GM12878 (cell line): Measurements from ENCODE around the gene NINL. TPM values are rescaled to one million over a fixed set of nuclear protein-coding genes. Genes with fewer than 3 reads are reported as not detected.

Experiments
- ATAC-seq: fragments of 200-7000 bp; cut with Tn5 transposase; 3 replicates; pipeline ENCODE4 v1.9.1; 2020; ENCODE audit warnings: mild to moderate bottlenecking, moderate library complexity
- BruUV-seq: library from RNA; stranded (reverse); fragments of 400-500 nt; replicated peaks from 2 replicates; lab custom pipeline; 2021; lab: Mats Ljungman, UMichigan
- CTCF ChIA-PET: fragments of 300-600 bp; sonication (Branson Sonifier 250); formaldehyde crosslinking; extraction: SDS; loops from one replicate; lab custom pipeline; 2021; ENCODE audit warnings: inconsistent platforms; lab: Yijun Ruan, JAX
- POLR2A ChIA-PET: fragments of 350-600 bp; formaldehyde crosslinking; extraction: SDS; loops from one replicate; lab custom pipeline; 2021; ENCODE audit warnings: inconsistent platforms; lab: Charles Lee
- RAD21 ChIA-PET: fragments of 300-600 bp; sonication (Branson Sonifier 250); formaldehyde crosslinking; loops from one replicate; lab custom pipeline; 2023; ENCODE audit warnings: antibody characterized with exemption; ENCODE audit not compliant: unreplicated experiment; lab: Charles Lee
- SMC1A ChIA-PET: fragments of 300-600 bp; sonication (Branson Sonifier 250); formaldehyde crosslinking; loops from one replicate; lab custom pipeline; 2023; ENCODE audit not compliant: unreplicated experiment, uncharacterized antibody; lab: Charles Lee
- DNase-seq: peaks from one replicate; pipeline ENCODE4 v3.0.0-alpha.2; 2011; ENCODE audit warnings: low read depth, low spot score
- FAIRE-seq: peaks from 3 replicates; lab custom pipeline; 2011; peaks lifted over from hg19 to GRCh38; lab: Jason Lieb, UNC
- H2AFZ ChIP-seq: 2 replicates; pipeline ENCODE4 v1.6.0; 2011; ENCODE audit warnings: low read depth, low read length, control low read depth; ENCODE audit not compliant: control insufficient read depth
- H3K27ac ChIP-seq: 2 replicates; pipeline ENCODE4 v1.5.1; 2011; ENCODE audit warnings: control low read depth; ENCODE audit not compliant: control insufficient read depth, insufficient read depth
- H3K27me3 ChIP-seq, 2 experiments: replicated peaks in 1 of 2; 2 replicates each; pipeline versions ENCODE4 v1.6.0 to v1.6.1; 2011; ENCODE audit warnings: low read length in 1 of 2; ENCODE audit not compliant: control insufficient read depth in 2 of 2, insufficient read depth in 2 of 2
- H3K36me3 ChIP-seq, 2 experiments: 2 replicates each; pipeline ENCODE4 v1.5.1; 2011; ENCODE audit warnings: low read length in 1 of 2; ENCODE audit not compliant: control insufficient read depth in 2 of 2, insufficient read depth in 2 of 2
- H3K4me1 ChIP-seq: 2 replicates; pipeline ENCODE4 v1.6.1; 2011; ENCODE audit warnings: mild to moderate bottlenecking, low read length, moderate library complexity, mixed read lengths; ENCODE audit not compliant: control insufficient read depth, insufficient read depth
- H3K4me2 ChIP-seq: 2 replicates; pipeline ENCODE4 v1.6.0; 2011; ENCODE audit warnings: control low read depth; ENCODE audit not compliant: control insufficient read depth, insufficient read depth
- H3K4me3 ChIP-seq: fragments of 200-600 bp; sonication (generic); 2 replicates; pipeline ENCODE4 v1.5.1; 2016
- H3K79me2 ChIP-seq: 2 replicates; pipeline ENCODE4 v1.6.0; 2011; ENCODE audit warnings: low read length; ENCODE audit not compliant: control insufficient read depth, insufficient read depth
- H3K9ac ChIP-seq: 2 replicates; pipeline ENCODE4 v1.8.0; 2011; ENCODE audit warnings: low read length, control low read depth, mixed read lengths; ENCODE audit not compliant: control insufficient read depth, insufficient read depth
- H3K9me3 ChIP-seq: replicated peaks from 3 replicates; pipeline ENCODE4 v1.5.1; 2011; ENCODE audit warnings: mild to moderate bottlenecking, low read length; ENCODE audit not compliant: control insufficient read depth, insufficient read depth
- H4K20me1 ChIP-seq: 2 replicates; pipeline ENCODE4 v1.6.0; 2011; ENCODE audit not compliant: control insufficient read depth, insufficient read depth
- ASH2L ChIP-seq: fragments of 300-600, 200-600 bp; sonication (generic); IDR thresholded peaks from 2 replicates; pipeline ENCODE4 v1.6.1; 2017; ENCODE audit warnings: low read depth, mild to moderate bottlenecking, borderline replicate concordance
- CBX3 ChIP-seq: fragments of 200-600 bp; sonication (generic); IDR thresholded peaks from 2 replicates; pipeline ENCODE4 v1.6.1; 2016; ENCODE audit warnings: low read depth, borderline replicate concordance
- CHD4 ChIP-seq: fragments of 200-600 bp; sonication (generic); IDR thresholded peaks from 2 replicates; pipeline ENCODE4 v1.6.1; 2016; ENCODE audit warnings: mild to moderate bottlenecking
- FOXM1 ChIP-seq: IDR thresholded peaks from 2 replicates; pipeline ENCODE4 v1.6.1; 2012; ENCODE audit warnings: low read depth, mild to moderate bottlenecking, inconsistent platforms, low read length, moderate library complexity
- KAT2A ChIP-seq: conservative IDR thresholded peaks from 2 replicates; pipeline ENCODE4 v1.6.1; 2011; ENCODE audit warnings: low read depth, low read length; ENCODE audit not compliant: control insufficient read depth
- NFXL1 ChIP-seq: fragments of 450-650 bp; IDR thresholded peaks from 2 replicates; pipeline ENCODE4 v1.6.1; 2017; ENCODE audit warnings: antibody characterized with exemption, mild to moderate bottlenecking, borderline replicate concordance
- RFX5 ChIP-seq: IDR thresholded peaks from 2 replicates; pipeline ENCODE4 v1.6.1; 2011; ENCODE audit warnings: low read depth, low read length, improper control_type of control experiment
- SMAD5 ChIP-seq: IDR thresholded peaks from 2 replicates; pipeline ENCODE4 v1.6.1; 2016; ENCODE audit warnings: antibody characterized with exemption, low read depth
- SREBF2 ChIP-seq: IDR thresholded peaks from 2 replicates; pipeline ENCODE4 v1.6.1; 2012; ENCODE audit warnings: mild to moderate bottlenecking, low read length
- YBX1 ChIP-seq: fragments of 450-650 bp; IDR thresholded peaks from 2 replicates; pipeline ENCODE4 v1.6.1; 2016; ENCODE audit warnings: antibody characterized with exemption
- WGBS: methylation state at CpG from one replicate; pipeline ENCODE4 v1.1.6; 2016; ENCODE audit warnings: low lambda C conversion rate; ENCODE audit not compliant: insufficient replicate concordance, insufficient coverage; ENCODE audit errors: missing lambda C conversion rate; 5-methylcytosine and 5-hydroxymethylcytosine counted together
- in situ Hi-C: fragments of 300-500 bp; cut with MboI; formaldehyde crosslinking; loops from 9 replicates; pipeline ENCODE4 v1.14.3; 2018; ENCODE audit warnings: mixed read lengths
- intact Hi-C: fragments of 100-400 bp; cut with micrococcal nuclease; formaldehyde crosslinking; loops from one replicate; pipeline ENCODE4 v1.14.2; 2022; ENCODE audit not compliant: unreplicated experiment
- polyA plus RNA-seq, 11 experiments: library from polyadenylated mRNA; depleted of rRNA in 4 of 11; unstranded in 6 of 11; stranded (reverse) in 5 of 11; fragments of >200 nt; fragmentation: Nextera tagmentation in 4 of 11; fragmentation: Illumina TruSeq in 1 of 11; extraction: Ambion mirVana in 4 of 11; extraction: Trizol in 1 of 11; gene quantifications; 1 replicate in 1 of 11; 2 replicates in 10 of 11; pipeline versions ENCODE4 v1.2.1 to v1.2.3, GENCODE V29; 2011 to 2016; ENCODE audit warnings: inconsistent platforms in 2 of 11, missing spikeins in 2 of 11, low read depth in 1 of 11
- total RNA-seq, 4 experiments: library from RNA; depleted of rRNA in 3 of 4; stranded (reverse); fragments of >200 nt in 3 of 4; fragmentation: Illumina TruSeq in 1 of 4; extraction: Trizol in 1 of 4; gene quantifications; 2 replicates each; pipeline versions ENCODE4 v1.2.1 to v1.2.3, GENCODE V29; 2013 to 2021
- TF ChIP-seq, protein P1 (sequence below): IDR thresholded peaks from 2 replicates; pipeline ENCODE4 v1.6.1; 2011; ENCODE audit warnings: borderline replicate concordance, low read depth, mild to moderate bottlenecking, moderate library complexity, low read length; ENCODE audit not compliant: insufficient read depth, poor library complexity, severe bottlenecking
- TF ChIP-seq, protein P2 (sequence below): IDR thresholded peaks from 2 replicates; pipeline ENCODE4 v1.6.1; 2011; ENCODE audit warnings: mild to moderate bottlenecking, low read depth, low read length, moderate library complexity; ENCODE audit not compliant: insufficient replicate concordance
- TF ChIP-seq, protein P3 (sequence below): fragments of 450-650 bp; IDR thresholded peaks from 2 replicates; pipeline ENCODE4 v1.6.1; 2018; ENCODE audit warnings: mild to moderate bottlenecking, low read depth, moderate library complexity; ENCODE audit not compliant: partially characterized antibody

The NINL gene
- total and polyA plus RNA-seq, 10 of the 15 experiments (the other 5 are each of a cell fraction or from before 2014, with no cell fraction given) = 0.04 to 0.77 (median 0.23) TPM; not detected in 1

DNA sequence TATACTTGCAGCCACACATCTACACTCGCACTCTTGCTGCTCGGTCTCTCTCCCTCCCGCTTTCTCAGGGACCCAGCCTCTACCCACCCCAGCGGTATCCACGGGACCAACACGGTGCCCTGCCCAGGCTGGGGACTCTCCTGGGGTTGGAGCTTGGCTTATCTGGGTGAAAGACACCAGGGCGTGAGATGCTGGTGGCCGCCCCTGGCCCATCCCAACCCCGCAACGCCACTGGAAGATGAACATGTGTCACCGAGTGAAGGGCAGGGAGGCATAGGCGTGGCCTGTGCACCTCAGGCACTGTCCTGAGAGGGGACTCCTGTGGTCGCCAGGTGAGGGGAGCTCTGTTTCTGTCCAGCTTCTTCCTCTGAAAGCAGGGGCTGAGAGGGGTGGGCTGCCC, 47.4 kb downstream of the NINL start (continued):
- TF ChIP-seq SMAD5 = no peak
- TF ChIP-seq, protein P1, sequence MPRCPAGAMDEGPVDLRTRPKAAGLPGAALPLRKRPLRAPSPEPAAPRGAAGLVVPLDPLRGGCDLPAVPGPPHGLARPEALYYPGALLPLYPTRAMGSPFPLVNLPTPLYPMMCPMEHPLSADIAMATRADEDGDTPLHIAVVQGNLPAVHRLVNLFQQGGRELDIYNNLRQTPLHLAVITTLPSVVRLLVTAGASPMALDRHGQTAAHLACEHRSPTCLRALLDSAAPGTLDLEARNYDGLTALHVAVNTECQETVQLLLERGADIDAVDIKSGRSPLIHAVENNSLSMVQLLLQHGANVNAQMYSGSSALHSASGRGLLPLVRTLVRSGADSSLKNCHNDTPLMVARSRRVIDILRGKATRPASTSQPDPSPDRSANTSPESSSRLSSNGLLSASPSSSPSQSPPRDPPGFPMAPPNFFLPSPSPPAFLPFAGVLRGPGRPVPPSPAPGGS = no peak
- TF ChIP-seq, protein P2, sequence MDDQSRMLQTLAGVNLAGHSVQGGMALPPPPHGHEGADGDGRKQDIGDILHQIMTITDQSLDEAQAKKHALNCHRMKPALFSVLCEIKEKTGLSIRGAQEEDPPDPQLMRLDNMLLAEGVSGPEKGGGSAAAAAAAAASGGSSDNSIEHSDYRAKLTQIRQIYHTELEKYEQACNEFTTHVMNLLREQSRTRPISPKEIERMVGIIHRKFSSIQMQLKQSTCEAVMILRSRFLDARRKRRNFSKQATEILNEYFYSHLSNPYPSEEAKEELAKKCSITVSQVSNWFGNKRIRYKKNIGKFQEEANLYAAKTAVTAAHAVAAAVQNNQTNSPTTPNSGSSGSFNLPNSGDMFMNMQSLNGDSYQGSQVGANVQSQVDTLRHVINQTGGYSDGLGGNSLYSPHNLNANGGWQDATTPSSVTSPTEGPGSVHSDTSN = no peak
- no peak for TF ChIP-seq FOXM1
- TF ChIP-seq NFXL1 = no peak
- no peak for TF ChIP-seq YBX1
- TF ChIP-seq, protein P3, sequence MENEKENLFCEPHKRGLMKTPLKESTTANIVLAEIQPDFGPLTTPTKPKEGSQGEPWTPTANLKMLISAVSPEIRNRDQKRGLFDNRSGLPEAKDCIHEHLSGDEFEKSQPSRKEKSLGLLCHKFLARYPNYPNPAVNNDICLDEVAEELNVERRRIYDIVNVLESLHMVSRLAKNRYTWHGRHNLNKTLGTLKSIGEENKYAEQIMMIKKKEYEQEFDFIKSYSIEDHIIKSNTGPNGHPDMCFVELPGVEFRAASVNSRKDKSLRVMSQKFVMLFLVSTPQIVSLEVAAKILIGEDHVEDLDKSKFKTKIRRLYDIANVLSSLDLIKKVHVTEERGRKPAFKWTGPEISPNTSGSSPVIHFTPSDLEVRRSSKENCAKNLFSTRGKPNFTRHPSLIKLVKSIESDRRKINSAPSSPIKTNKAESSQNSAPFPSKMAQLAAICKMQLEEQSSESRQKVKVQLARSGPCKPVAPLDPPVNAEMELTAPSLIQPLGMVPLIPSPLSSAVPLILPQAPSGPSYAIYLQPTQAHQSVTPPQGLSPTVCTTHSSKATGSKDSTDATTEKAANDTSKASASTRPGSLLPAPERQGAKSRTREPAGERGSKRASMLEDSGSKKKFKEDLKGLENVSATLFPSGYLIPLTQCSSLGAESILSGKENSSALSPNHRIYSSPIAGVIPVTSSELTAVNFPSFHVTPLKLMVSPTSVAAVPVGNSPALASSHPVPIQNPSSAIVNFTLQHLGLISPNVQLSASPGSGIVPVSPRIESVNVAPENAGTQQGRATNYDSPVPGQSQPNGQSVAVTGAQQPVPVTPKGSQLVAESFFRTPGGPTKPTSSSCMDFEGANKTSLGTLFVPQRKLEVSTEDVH = no peak

DNA sequence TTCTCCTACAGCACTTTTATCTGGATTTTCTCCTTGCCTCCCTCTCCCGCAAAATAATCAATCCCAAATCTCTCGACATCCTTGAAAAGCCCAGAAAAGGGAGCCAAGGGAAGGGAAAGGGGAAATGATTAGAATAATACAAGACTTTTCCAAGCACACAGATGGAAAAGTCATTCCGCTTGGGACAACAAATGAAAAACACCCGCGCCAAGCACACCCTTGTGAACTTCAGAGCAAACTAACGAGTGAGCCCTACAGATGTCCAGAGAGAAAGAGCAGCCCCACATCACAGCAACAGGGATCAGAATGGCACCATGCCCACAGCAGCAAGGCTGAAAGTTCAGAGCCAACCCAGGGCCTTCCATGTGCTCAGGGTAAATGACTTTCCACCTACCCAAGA, 49.6 kb downstream of the NINL start:
- ChIA-PET CTCF (no interaction called here), POLR2A (no interaction called here), RAD21 (no interaction called here), SMC1A (no interaction called here)
- ATAC-seq = no peak
- DNase-seq = no peak
- no peak overlapping the region for H3K4me2 ChIP-seq
- no peaks in the 10 kb centered on the region for H3K4me1 ChIP-seq
- no peaks in the 10 kb centered on the region for H3K79me2 ChIP-seq
- H3K9me3 ChIP-seq = no peaks in the 10 kb centered on the region
- no peak overlapping the region for H2AFZ ChIP-seq
- H3K27ac ChIP-seq = no peak overlapping the region
- intact Hi-C loops = no loop called here
- in situ Hi-C loops = no loop called here
- H3K4me3 ChIP-seq = no peak overlapping the region
- no peaks in the 10 kb centered on the region for H4K20me1 ChIP-seq
- no peak overlapping the region for H3K9ac ChIP-seq
- WGBS = 45% methylated on average over 5 of the region's 6 CpGs
- 0 out of 4 replicates have a peak, but pooled peaks cover 0 to 1% of the 10 kb centered on the region in 2 experiments for H3K27me3 ChIP-seq
- no peaks in the 10 kb centered on the region for H3K36me3 ChIP-seq
- no peak for TF ChIP-seq RFX5
- no peak for TF ChIP-seq ASH2L
- TF ChIP-seq KAT2A = no peak
- TF ChIP-seq CBX3 = no peak
- no peak for TF ChIP-seq CHD4
- no peak for TF ChIP-seq SREBF2
- BruUV-seq = no TSS peak
- no peak for FAIRE-seq
